Panc1 (cell line): ENCODE measurements around the gene XYLT1.

Source experiments
- POLR2AphosphoS5 ChIP-seq: IDR thresholded peaks from 2 replicates; pipeline ENCODE4 v1.6.1; 2012; ENCODE audit warnings: mild to moderate bottlenecking, low read depth, low read length, moderate library complexity
- TCF7L2 ChIP-seq: IDR thresholded peaks from 2 replicates; pipeline ENCODE4 v1.6.1; 2011; ENCODE audit warnings: mild to moderate bottlenecking, low read depth, low read length, inconsistent platforms
- TF ChIP-seq, protein P1 (sequence below): fragments of 450-650 bp; IDR thresholded peaks from 2 replicates; pipeline ENCODE4 v1.5.1; 2017; ENCODE audit warnings: mild to moderate bottlenecking
- TF ChIP-seq, protein P2 (sequence below), 2 experiments: IDR thresholded peaks; 2 replicates each; pipeline ENCODE4 v1.6.1; 2011 to 2012; ENCODE audit warnings: low read depth in 2 of 2, control low read depth in 1 of 2, low read length in 1 of 2, mild to moderate bottlenecking in 1 of 2, moderate library complexity in 1 of 2; ENCODE audit not compliant: insufficient read depth in 1 of 2

DNA sequence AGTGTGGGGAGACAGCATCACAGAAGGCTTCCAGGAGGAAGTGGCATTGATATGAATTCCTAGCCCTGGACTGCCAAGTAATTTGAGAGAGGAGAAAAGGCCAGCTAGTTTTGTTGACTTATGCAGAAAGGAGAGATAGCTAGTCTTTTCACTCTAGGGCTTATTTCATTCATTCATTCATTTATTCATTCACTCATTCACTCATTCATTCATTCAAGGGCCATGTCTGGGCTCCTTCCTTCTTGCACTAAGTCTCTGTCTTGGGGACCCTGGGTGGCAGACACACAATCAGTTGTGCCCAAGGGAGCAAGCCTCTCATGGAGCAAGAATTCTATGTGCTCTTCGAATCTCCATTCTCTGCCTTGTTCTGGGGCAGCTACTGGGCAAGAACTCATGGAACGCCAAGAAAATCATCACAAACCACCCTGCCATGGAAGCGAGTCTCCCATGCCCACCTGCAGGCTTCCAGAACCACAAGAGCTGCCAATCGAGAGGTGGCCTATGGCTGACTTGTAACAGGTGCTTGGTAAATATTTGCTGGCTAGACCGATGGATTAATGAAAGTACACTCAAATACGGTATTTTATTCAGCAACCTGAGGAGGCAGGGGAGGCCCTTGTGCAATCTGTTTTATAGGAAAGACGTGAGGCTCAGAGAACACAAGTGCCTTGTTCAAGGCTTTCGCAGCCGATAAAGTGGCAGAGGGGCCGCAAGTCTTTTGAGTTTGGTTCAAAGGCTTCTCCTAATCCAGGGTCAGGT, 223.6 kb downstream of the XYLT1 start:
- TF ChIP-seq, protein P1, sequence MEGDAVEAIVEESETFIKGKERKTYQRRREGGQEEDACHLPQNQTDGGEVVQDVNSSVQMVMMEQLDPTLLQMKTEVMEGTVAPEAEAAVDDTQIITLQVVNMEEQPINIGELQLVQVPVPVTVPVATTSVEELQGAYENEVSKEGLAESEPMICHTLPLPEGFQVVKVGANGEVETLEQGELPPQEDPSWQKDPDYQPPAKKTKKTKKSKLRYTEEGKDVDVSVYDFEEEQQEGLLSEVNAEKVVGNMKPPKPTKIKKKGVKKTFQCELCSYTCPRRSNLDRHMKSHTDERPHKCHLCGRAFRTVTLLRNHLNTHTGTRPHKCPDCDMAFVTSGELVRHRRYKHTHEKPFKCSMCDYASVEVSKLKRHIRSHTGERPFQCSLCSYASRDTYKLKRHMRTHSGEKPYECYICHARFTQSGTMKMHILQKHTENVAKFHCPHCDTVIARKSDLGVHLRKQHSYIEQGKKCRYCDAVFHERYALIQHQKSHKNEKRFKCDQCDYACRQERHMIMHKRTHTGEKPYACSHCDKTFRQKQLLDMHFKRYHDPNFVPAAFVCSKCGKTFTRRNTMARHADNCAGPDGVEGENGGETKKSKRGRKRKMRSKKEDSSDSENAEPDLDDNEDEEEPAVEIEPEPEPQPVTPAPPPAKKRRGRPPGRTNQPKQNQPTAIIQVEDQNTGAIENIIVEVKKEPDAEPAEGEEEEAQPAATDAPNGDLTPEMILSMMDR: no peak
- TF ChIP-seq TCF7L2: no peak
- no peak for TF ChIP-seq POLR2AphosphoS5
- TF ChIP-seq, protein P2, sequence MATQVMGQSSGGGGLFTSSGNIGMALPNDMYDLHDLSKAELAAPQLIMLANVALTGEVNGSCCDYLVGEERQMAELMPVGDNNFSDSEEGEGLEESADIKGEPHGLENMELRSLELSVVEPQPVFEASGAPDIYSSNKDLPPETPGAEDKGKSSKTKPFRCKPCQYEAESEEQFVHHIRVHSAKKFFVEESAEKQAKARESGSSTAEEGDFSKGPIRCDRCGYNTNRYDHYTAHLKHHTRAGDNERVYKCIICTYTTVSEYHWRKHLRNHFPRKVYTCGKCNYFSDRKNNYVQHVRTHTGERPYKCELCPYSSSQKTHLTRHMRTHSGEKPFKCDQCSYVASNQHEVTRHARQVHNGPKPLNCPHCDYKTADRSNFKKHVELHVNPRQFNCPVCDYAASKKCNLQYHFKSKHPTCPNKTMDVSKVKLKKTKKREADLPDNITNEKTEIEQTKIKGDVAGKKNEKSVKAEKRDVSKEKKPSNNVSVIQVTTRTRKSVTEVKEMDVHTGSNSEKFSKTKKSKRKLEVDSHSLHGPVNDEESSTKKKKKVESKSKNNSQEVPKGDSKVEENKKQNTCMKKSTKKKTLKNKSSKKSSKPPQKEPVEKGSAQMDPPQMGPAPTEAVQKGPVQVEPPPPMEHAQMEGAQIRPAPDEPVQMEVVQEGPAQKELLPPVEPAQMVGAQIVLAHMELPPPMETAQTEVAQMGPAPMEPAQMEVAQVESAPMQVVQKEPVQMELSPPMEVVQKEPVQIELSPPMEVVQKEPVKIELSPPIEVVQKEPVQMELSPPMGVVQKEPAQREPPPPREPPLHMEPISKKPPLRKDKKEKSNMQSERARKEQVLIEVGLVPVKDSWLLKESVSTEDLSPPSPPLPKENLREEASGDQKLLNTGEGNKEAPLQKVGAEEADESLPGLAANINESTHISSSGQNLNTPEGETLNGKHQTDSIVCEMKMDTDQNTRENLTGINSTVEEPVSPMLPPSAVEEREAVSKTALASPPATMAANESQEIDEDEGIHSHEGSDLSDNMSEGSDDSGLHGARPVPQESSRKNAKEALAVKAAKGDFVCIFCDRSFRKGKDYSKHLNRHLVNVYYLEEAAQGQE (IDR thresholded peaks at IDR 0.05; ENCODE audit: insufficient read depth in 1 of 2, low read depth in 2 of 2, low read length in 1 of 2): no peak
